NCI-H2227 treated with DMSO at 0.1 percent for 48 hours (cell line): ENCODE results near the gene FAM3D.

ENCODE experiments used
- DNase-seq: peaks from one replicate; lab custom pipeline; 2025; lab: John Stamatoyannopoulos, UW

Gene FAM3D

GRCh38 chr3:58626841-58627569, 39.6 kb downstream of the FAM3D start:
- no peak for DNase-seq

- no peak for DNase-seq
These were observed 41.3 kb downstream of the FAM3D start for GRCh38 chr3:58625196-58625824.

- no peak for DNase-seq
These were observed 42.0 kb downstream of the FAM3D start for GRCh38 chr3:58624550-58624949.

GRCh38 chr3:58623961-58624360, 42.6 kb downstream of the FAM3D start:
- no peak for DNase-seq

- no peak for DNase-seq
These were observed 43.1 kb downstream of the FAM3D start for GRCh38 chr3:58623478-58623877.

- DNase-seq = no peak
These were observed 43.7 kb downstream of the FAM3D start for GRCh38 chr3:58622892-58623291.

- DNase-seq = no peak
These were observed 44.1 kb downstream of the FAM3D start for GRCh38 chr3:58622436-58622835.

- DNase-seq = no peak
These were observed 45.3 kb downstream of the FAM3D start for GRCh38 chr3:58621086-58621830.

- no peak for DNase-seq
These were observed 46.2 kb downstream of the FAM3D start for GRCh38 chr3:58620421-58620820.

GRCh38 chr3:58617338-58617761, 49.2 kb downstream of the FAM3D start:
- DNase-seq = no peak

GRCh38 chr3:58613236-58614132, 53.1 kb downstream of the FAM3D start:
- no peak for DNase-seq

- DNase-seq = no peak
These were observed 53.7 kb downstream of the FAM3D start for GRCh38 chr3:58612830-58613229.

GRCh38 chr3:58609990-58610389, 56.6 kb downstream of the FAM3D start:
- no peak for DNase-seq

- peak; percentile 3 for DNase-seq
These were observed 57.9 kb downstream of the FAM3D start for GRCh38 chr3:58608648-58609047.

- DNase-seq = no peak
These were observed 58.8 kb downstream of the FAM3D start for GRCh38 chr3:58607816-58608215.

- no peak for DNase-seq
These were observed 59.9 kb downstream of the FAM3D start for GRCh38 chr3:58606693-58607092.

- DNase-seq = no peak
These were observed 62.5 kb downstream of the FAM3D start for GRCh38 chr3:58604031-58604430.

GRCh38 chr3:58603606-58604005, 63.0 kb downstream of the FAM3D start:
- DNase-seq = no peak

- DNase-seq = no peak
These were observed 68.7 kb downstream of the FAM3D start for GRCh38 chr3:58597770-58598310.

GRCh38 chr3:58596834-58597518, 69.6 kb downstream of the FAM3D start:
- no peak for DNase-seq

- no peak for DNase-seq
These were observed 72.5 kb downstream of the FAM3D start for GRCh38 chr3:58594117-58594516.
